Peyer's patch (tissue), 4 donors: ENCODE data around the gene PIP5K1C.

ENCODE experiments used
- POLR2A ChIP-seq, 2 donors: fragments of 450-650 bp; IDR thresholded peaks; one replicate each; pipeline ENCODE4 v1.5.1; 2017; ENCODE audit warnings: antibody characterized with exemption in 2 of 2, mild to moderate bottlenecking in 2 of 2, moderate library complexity in 2 of 2
- TF ChIP-seq, protein P1 (sequence below), 6 experiments: fragments of 450-650 bp in 4 of 6; fragments of 200-600 bp in 2 of 6; sonication (generic) in 1 of 6; IDR thresholded peaks; one replicate each; pipeline ENCODE4 v1.5.1; 2017 to 2019; ENCODE audit warnings: antibody characterized with exemption in 6 of 6, mild to moderate bottlenecking in 3 of 6, moderate library complexity in 1 of 6

DNA sequence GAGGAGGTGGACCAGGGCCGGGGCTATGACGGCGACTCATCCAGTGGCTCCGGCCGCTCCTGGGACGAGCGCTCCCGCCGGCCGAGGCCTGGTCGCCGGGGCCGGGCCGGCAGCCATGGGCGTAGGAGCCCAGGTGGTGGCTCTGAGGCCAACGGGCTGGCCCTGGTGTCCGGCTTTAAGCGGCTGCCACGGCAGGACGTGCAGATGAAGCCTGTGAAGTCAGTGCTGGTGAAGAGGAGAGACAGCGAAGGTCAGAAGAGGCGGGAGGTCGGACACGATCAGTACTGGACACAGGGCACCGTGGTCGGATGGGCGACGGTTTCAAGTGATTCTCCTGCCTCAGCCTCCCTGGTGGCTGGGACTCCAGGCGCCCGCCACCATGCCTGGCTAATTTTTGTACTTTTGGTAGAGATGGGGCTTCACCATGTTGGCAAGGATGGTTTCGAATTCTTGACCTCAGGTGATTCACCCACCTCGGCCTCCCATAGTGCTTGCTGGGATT, 30.2 kb upstream of the PIP5K1C start:
- TF ChIP-seq, protein P1, sequence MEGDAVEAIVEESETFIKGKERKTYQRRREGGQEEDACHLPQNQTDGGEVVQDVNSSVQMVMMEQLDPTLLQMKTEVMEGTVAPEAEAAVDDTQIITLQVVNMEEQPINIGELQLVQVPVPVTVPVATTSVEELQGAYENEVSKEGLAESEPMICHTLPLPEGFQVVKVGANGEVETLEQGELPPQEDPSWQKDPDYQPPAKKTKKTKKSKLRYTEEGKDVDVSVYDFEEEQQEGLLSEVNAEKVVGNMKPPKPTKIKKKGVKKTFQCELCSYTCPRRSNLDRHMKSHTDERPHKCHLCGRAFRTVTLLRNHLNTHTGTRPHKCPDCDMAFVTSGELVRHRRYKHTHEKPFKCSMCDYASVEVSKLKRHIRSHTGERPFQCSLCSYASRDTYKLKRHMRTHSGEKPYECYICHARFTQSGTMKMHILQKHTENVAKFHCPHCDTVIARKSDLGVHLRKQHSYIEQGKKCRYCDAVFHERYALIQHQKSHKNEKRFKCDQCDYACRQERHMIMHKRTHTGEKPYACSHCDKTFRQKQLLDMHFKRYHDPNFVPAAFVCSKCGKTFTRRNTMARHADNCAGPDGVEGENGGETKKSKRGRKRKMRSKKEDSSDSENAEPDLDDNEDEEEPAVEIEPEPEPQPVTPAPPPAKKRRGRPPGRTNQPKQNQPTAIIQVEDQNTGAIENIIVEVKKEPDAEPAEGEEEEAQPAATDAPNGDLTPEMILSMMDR (IDR thresholded peaks at IDR 0.05) = no peak
- no peak for TF ChIP-seq POLR2A (IDR thresholded peaks at IDR 0.05)
